Measurements from ENCODE around the gene ANAPC1.
"Not testable (repeated sequence)": the region's sequence is repeated elsewhere in the genome, so short reads cannot be mapped to it uniquely, and the experiment has no call there.

- not testable (repeated sequence) for TF ChIP-seq CTCF, POLR2A (IDR thresholded peaks at IDR 0.05)
Measured at GRCh38 chr2:111770916-111771658, 112.9 kb downstream of the ANAPC1 start.
